HUES64 (cell line): Measurements from ENCODE around the gene RUBCN.
"Not testable (repeated sequence)": the region's sequence is repeated elsewhere in the genome, so short reads cannot be mapped to it uniquely, and the experiment has no call there.

Experiments
- H3K27ac ChIP-seq: 2 replicates; pipeline ENCODE4 v1.7.0; 2013; ENCODE audit warnings: low read depth, low read length, inconsistent platforms
- H3K27me3 ChIP-seq: 2 replicates; pipeline ENCODE4 v1.6.1; 2013; ENCODE audit warnings: mild to moderate bottlenecking, low read length; ENCODE audit not compliant: insufficient read depth
- H3K36me3 ChIP-seq: 2 replicates; pipeline ENCODE4 v1.6.1; 2013; ENCODE audit warnings: mild to moderate bottlenecking, low read length; ENCODE audit not compliant: insufficient read depth
- H3K4me1 ChIP-seq: 2 replicates; pipeline ENCODE4 v1.6.1; 2013; ENCODE audit warnings: mild to moderate bottlenecking, low read length, moderate library complexity; ENCODE audit not compliant: insufficient read depth
- H3K4me3 ChIP-seq: 2 replicates; pipeline ENCODE4 v1.5.1; 2013; ENCODE audit warnings: mild to moderate bottlenecking, low read length, moderate library complexity
- H3K9ac ChIP-seq: 2 replicates; pipeline ENCODE4 v1.6.1; 2013; ENCODE audit warnings: mild to moderate bottlenecking, low read depth, low read length
- H3K9me3 ChIP-seq: 2 replicates; pipeline ENCODE4 v1.6.1; 2013; ENCODE audit warnings: low read depth, low read length; ENCODE audit not compliant: insufficient read depth
- WGBS: fragments of 150-250, 120-280 bp; methylation state at CpG from one replicate; pipeline ENCODE4 v1.1.7; 2013; ENCODE audit warnings: missing lambda C conversion rate; 5-methylcytosine and 5-hydroxymethylcytosine counted together

Gene RUBCN

GRCh38 chr3:197711973-197712707 is 24.6 kb downstream of the RUBCN start:
- H3K36me3 ChIP-seq: peaks cover 5% of the 10 kb centered on the region; the same call in 1 of the 2 replicates
- H3K4me1 ChIP-seq: peaks cover 10% of the 10 kb centered on the region; the same call in 1 of the 2 replicates
- peak overlapping the region; percentile 24; the same call in 1 of the 2 replicates for H3K9ac ChIP-seq
- peak overlapping the region; percentile 15; the same call in 1 of the 2 replicates for H3K4me3 ChIP-seq
- no peaks in the 10 kb centered on the region for H3K27me3 ChIP-seq
- peak overlapping the region; percentile 78 for H3K27ac ChIP-seq
- WGBS: 30% methylated on average over 9 of the region's 9 CpGs
- no peaks in the 10 kb centered on the region for H3K9me3 ChIP-seq

GRCh38 chr3:197710965-197711364 is 25.7 kb downstream of the RUBCN start:
- H3K4me1 ChIP-seq: peaks cover 10% of the 10 kb centered on the region; the same call in 1 of the 2 replicates
- 93% methylated on average over 2 of the region's 5 CpGs for WGBS
- H3K27me3 ChIP-seq, H3K36me3 ChIP-seq, H3K9ac ChIP-seq, H3K9me3 ChIP-seq, H3K4me3 ChIP-seq, H3K27ac ChIP-seq: not testable (repeated sequence)

GRCh38 chr3:197709135-197709534 is 27.6 kb downstream of the RUBCN start:
- Histone ChIP-seq H3K4me1 (peaks cover 10% of the 10 kb centered on the region; the same call in 1 of the 2 replicates), H3K36me3 (peaks cover 9% of the 10 kb centered on the region), H3K4me3 (no peak overlapping the region), H3K9ac (no peak overlapping the region), H3K27ac (no peak overlapping the region), H3K27me3 (no peaks in the 10 kb centered on the region), H3K9me3 (no peaks in the 10 kb centered on the region)
- over 99% methylated on average over 7 of the region's 9 CpGs for WGBS

GRCh38 chr3:197706658-197707057 is 30.0 kb downstream of the RUBCN start:
- WGBS: 94% methylated on average over 7 of the region's 7 CpGs
- H3K9me3 ChIP-seq: no peaks in the 10 kb centered on the region
- no peak overlapping the region for H3K27ac ChIP-seq
- H3K4me3 ChIP-seq: no peak overlapping the region
- H3K27me3 ChIP-seq: no peaks in the 10 kb centered on the region
- H3K36me3 ChIP-seq: peaks cover 18% of the 10 kb centered on the region
- H3K4me1 ChIP-seq: peaks cover under 1% of the 10 kb centered on the region; the same call in 1 of the 2 replicates
- H3K9ac ChIP-seq: no peak overlapping the region

GRCh38 chr3:197701841-197702240 is 34.9 kb downstream of the RUBCN start:
- H3K36me3 ChIP-seq: peaks cover 42% of the 10 kb centered on the region
- WGBS: 91% methylated on average over 4 of the region's 4 CpGs
- H3K4me3 ChIP-seq: no peak overlapping the region

DNA sequence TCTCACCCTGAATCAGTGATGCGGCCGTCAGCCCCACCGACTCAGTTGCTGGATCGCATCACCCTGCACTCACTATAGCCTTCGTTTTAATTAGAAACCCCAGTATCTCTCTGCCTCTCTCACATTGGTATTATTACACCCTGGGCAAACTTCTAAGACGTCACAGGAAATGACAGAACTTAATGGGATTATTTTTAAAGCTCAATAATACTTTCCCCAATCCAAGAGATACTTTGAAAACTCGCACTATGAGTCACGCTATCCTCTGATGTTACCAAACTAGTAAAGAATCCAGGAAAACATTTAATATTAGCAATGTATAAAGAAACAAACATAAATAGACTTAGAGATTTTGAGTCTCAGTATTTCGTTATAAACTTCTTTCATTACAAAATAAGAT is 36.6 kb downstream of the RUBCN start:
- Histone ChIP-seq H3K4me3 (no peak overlapping the region), H3K9me3 (no peaks in the 10 kb centered on the region), H3K36me3 (peaks cover 53% of the 10 kb centered on the region), H3K9ac (no peak overlapping the region), H3K27ac (no peak overlapping the region), H3K27me3 (no peaks in the 10 kb centered on the region), H3K4me1 (no peaks in the 10 kb centered on the region)
- WGBS: 94% methylated on average over 9 of the region's 9 CpGs

More at GRCh38 chr3:197701841-197702240, 34.9 kb downstream of the RUBCN start:
- H3K27me3 ChIP-seq: no peaks in the 10 kb centered on the region
- H3K4me1 ChIP-seq: no peaks in the 10 kb centered on the region
- H3K9ac ChIP-seq: no peak overlapping the region
- H3K27ac ChIP-seq: no peak overlapping the region
- H3K9me3 ChIP-seq: no peaks in the 10 kb centered on the region

DNA sequence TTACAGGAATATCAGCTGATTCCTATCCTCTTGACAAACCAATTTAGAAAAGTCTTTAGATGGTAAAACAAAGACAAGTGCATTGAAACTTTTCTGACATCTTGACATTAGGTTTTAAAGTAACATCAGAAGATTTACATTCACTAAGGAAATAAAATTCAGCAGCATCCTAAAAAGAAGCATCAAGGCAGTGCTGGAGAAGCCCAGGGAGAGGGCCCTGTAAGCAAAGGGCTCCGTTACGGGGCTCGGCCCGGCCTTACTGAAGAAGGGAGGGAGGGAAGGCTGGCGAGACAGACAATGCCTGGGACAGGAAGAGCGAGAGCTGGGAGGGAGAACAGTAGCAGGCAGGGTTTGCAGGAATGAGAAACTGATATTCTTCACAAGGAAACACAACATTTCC is 39.3 kb downstream of the RUBCN start:
- Histone ChIP-seq H3K9me3 (no peaks in the 10 kb centered on the region), H3K27me3 (no peaks in the 10 kb centered on the region), H3K27ac (no peak overlapping the region), H3K9ac (no peak overlapping the region), H3K36me3 (peaks cover 65% of the 10 kb centered on the region), H3K4me1 (peaks cover 4% of the 10 kb centered on the region; the same call in 1 of the 2 replicates), H3K4me3 (no peak overlapping the region)
- WGBS: 91% methylated on average over 6 of the region's 6 CpGs

DNA sequence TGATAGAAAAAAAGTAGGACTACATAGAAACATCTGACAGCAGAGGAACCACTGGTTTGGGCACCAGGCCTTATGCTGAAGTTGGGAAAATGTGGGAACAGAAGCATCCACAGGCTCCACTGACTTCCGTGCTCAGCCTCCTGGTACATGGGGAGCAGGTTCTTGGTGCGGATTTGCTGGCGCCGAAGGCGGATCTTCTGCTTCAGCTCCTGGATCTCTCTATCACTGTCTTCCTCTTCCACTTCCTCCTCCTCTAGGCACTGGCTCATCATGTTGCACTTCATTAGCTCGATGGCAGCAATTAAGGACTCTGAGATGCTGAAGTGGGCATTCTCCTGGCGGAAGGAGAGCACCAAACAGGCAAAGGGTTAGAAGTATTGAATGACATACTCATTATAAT is 42.5 kb downstream of the RUBCN start:
- no peaks in the 10 kb centered on the region for H3K27me3 ChIP-seq
- H3K27ac ChIP-seq: no peak overlapping the region
- peaks cover 55% of the 10 kb centered on the region for H3K36me3 ChIP-seq
- H3K4me1 ChIP-seq: peaks cover 6% of the 10 kb centered on the region; the same call in 1 of the 2 replicates
- H3K4me3 ChIP-seq: no peak overlapping the region
- 96% methylated on average over 7 of the region's 7 CpGs for WGBS
- no peak overlapping the region for H3K9ac ChIP-seq
- H3K9me3 ChIP-seq: no peaks in the 10 kb centered on the region

- 82% methylated on average over 3 of the region's 4 CpGs for WGBS
- H3K36me3 ChIP-seq: peaks cover 51% of the 10 kb centered on the region
- no peak overlapping the region for H3K27ac ChIP-seq
- H3K4me1 ChIP-seq: peaks cover 6% of the 10 kb centered on the region; the same call in 1 of the 2 replicates
- no peak overlapping the region for H3K4me3 ChIP-seq
- H3K27me3 ChIP-seq: no peaks in the 10 kb centered on the region
- no peak overlapping the region for H3K9ac ChIP-seq
- H3K9me3 ChIP-seq: no peaks in the 10 kb centered on the region
Measured at GRCh38 chr3:197692641-197693040, 44.1 kb downstream of the RUBCN start.

GRCh38 chr3:197690754-197691153 is 46.0 kb downstream of the RUBCN start:
- Histone ChIP-seq H3K36me3 (peaks cover 40% of the 10 kb centered on the region), H3K27me3 (no peaks in the 10 kb centered on the region), H3K4me3 (no peak overlapping the region), H3K27ac (no peak overlapping the region), H3K9me3 (no peaks in the 10 kb centered on the region), H3K4me1 (peaks cover 6% of the 10 kb centered on the region; the same call in 1 of the 2 replicates), H3K9ac (no peak overlapping the region)
- 95% methylated on average over 6 of the region's 6 CpGs for WGBS

DNA sequence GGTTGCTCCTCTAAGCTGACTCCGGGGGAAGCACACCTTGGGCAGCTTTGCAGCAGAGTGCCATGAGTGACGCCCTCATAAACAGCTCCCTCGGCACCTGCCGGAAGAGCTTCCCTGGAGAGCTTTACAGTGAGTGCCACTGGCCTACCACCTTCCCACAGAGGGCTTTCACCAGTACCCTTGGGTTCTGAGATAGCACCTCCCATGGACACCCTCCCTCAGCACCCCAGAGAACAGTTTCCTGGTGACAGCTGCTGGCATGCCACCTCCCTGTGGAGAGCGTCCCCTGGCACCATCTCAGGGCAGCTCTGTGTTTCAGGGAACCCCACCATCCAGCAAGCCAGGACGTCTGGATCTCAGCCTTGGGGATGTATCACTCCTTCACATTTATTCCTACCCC is 49.1 kb downstream of the RUBCN start:
- H3K9me3 ChIP-seq: no peaks in the 10 kb centered on the region
- WGBS: 93% methylated on average over 6 of the region's 6 CpGs
- H3K4me1 ChIP-seq: peaks cover 4% of the 10 kb centered on the region; the same call in 1 of the 2 replicates
- H3K4me3 ChIP-seq: no peak overlapping the region
- H3K36me3 ChIP-seq: peaks cover 25% of the 10 kb centered on the region
- no peak overlapping the region for H3K27ac ChIP-seq
- no peaks in the 10 kb centered on the region for H3K27me3 ChIP-seq
- no peak overlapping the region for H3K9ac ChIP-seq
